HG02981 (cell line): Measurements from ENCODE around the gene LCN1.
"Not testable (repeated sequence)": the region's sequence is repeated elsewhere in the genome, so short reads cannot be mapped to it uniquely, and the experiment has no call there.

Experiments
- ATAC-seq: cut with Tn5 transposase; IDR thresholded peaks from one replicate; pipeline ENCODE4 v1.9.1; 2021; ENCODE audit warnings: mild to moderate bottlenecking, moderate library complexity; ENCODE audit not compliant: unreplicated experiment

Gene LCN1

GRCh38 chr9:135504262-135505243 is 16.7 kb upstream of the LCN1 start:
- no peak for ATAC-seq

GRCh38 chr9:135505406-135506187 is 15.6 kb upstream of the LCN1 start:
- no peak for ATAC-seq

GRCh38 chr9:135506327-135507103 is 14.7 kb upstream of the LCN1 start:
- no peak for ATAC-seq

- no peak for ATAC-seq
Measured at GRCh38 chr9:135507104-135508035, 13.9 kb upstream of the LCN1 start.

- no peak for ATAC-seq
Measured at GRCh38 chr9:135508211-135508820, 12.9 kb upstream of the LCN1 start.

GRCh38 chr9:135509458-135509857 is 11.8 kb upstream of the LCN1 start:
- ATAC-seq: no peak

- no peak for ATAC-seq
Measured at GRCh38 chr9:135512241-135512603, 9.0 kb upstream of the LCN1 start.

GRCh38 chr9:135512904-135513303 is 8.3 kb upstream of the LCN1 start:
- no peak for ATAC-seq

GRCh38 chr9:135513351-135513846 is 7.8 kb upstream of the LCN1 start:
- ATAC-seq: no peak

- ATAC-seq: not testable (repeated sequence)
Measured at GRCh38 chr9:135513906-135514305, 7.3 kb upstream of the LCN1 start.

GRCh38 chr9:135514342-135515082 is 6.7 kb upstream of the LCN1 start:
- no peak for ATAC-seq

GRCh38 chr9:135515083-135515951 is 5.9 kb upstream of the LCN1 start:
- ATAC-seq: no peak

GRCh38 chr9:135516132-135516860 is 4.9 kb upstream of the LCN1 start:
- no peak for ATAC-seq

- no peak for ATAC-seq
Measured at GRCh38 chr9:135517407-135517822, 3.8 kb upstream of the LCN1 start.

GRCh38 chr9:135519179-135519971 is 1.9 kb upstream of the LCN1 start:
- ATAC-seq: no peak

- ATAC-seq: no peak
Measured at GRCh38 chr9:135521608-135522095, 412 bp downstream of the LCN1 start.
